OCI-LY7 (cell line): ENCODE data around the gene FNDC3B. TPM values are rescaled to one million over a fixed set of nuclear protein-coding genes. Genes with fewer than 3 reads are reported as not detected.

Source experiments
- BruUV-seq: library from RNA; stranded (reverse); fragments of 400-500 nt; replicated peaks from 2 replicates; lab custom pipeline; 2021; lab: Mats Ljungman, UMichigan
- CTCF ChIA-PET: fragments of 300-600 bp; sonication (Branson Sonifier 250); formaldehyde crosslinking; loops from one replicate; lab custom pipeline; 2022; ENCODE audit warnings: antibody characterized with exemption; ENCODE audit not compliant: unreplicated experiment; lab: Charles Lee
- POLR2A ChIA-PET: fragments of 300-600 bp; sonication (Branson Sonifier 250); formaldehyde crosslinking; loops from one replicate; lab custom pipeline; 2022; ENCODE audit warnings: antibody characterized with exemption; lab: Charles Lee
- DNase-seq: peaks from one replicate; pipeline ENCODE4 v3.0.0-alpha.2; 2015; ENCODE audit warnings: low spot score
- H2AFZ ChIP-seq: fragments of 200-600 bp; sonication (generic), shearing (Covaris generic); 2 replicates; pipeline ENCODE4 v1.6.1; 2014; ENCODE audit warnings: mild to moderate bottlenecking, antibody characterized with exemption, low read length, moderate library complexity
- H3K27ac ChIP-seq: fragments of 200-600 bp; sonication (generic); 2 replicates; pipeline ENCODE4 v1.5.1; 2014; ENCODE audit warnings: mixed run types, low read depth, mild to moderate bottlenecking, moderate library complexity, low read length, inconsistent platforms; ENCODE audit not compliant: poor library complexity, severe bottlenecking
- H3K36me3 ChIP-seq: fragments of 200-600 bp; sonication (generic); 2 replicates; pipeline ENCODE4 v1.6.1; 2014; ENCODE audit warnings: mild to moderate bottlenecking, antibody characterized with exemption, low read length, moderate library complexity, mixed read lengths; ENCODE audit not compliant: insufficient read depth
- H3K4me1 ChIP-seq: fragments of 200-600 bp; sonication (generic); 2 replicates; pipeline ENCODE4 v1.5.1; 2014; ENCODE audit warnings: mild to moderate bottlenecking, low read length; ENCODE audit not compliant: insufficient read depth, poor library complexity, severe bottlenecking
- H3K4me2 ChIP-seq: fragments of 200-600 bp; sonication (generic); 2 replicates; pipeline ENCODE4 v1.6.1; 2014; ENCODE audit warnings: mild to moderate bottlenecking, low read length
- H3K4me3 ChIP-seq: fragments of 200-600 bp; sonication (generic); 2 replicates; pipeline ENCODE4 v1.5.1; 2014; ENCODE audit warnings: mild to moderate bottlenecking, low read depth, low read length; ENCODE audit not compliant: poor library complexity, severe bottlenecking
- H3K79me2 ChIP-seq: fragments of 200-600 bp; sonication (generic); 2 replicates; pipeline ENCODE4 v1.6.1; 2016; ENCODE audit warnings: low read depth, mild to moderate bottlenecking, low read length, moderate library complexity, mixed read lengths; ENCODE audit not compliant: insufficient read depth
- H3K9me2 ChIP-seq: fragments of 200-600 bp; sonication (generic); 2 replicates; pipeline ENCODE4 v1.6.1; 2016; ENCODE audit warnings: mild to moderate bottlenecking, low read length, mixed read lengths; ENCODE audit not compliant: insufficient read depth
- H3K9me3 ChIP-seq: fragments of 200-600 bp; sonication (generic); 2 replicates; pipeline ENCODE4 v1.6.1; 2014; ENCODE audit warnings: mild to moderate bottlenecking, mixed run types, low read length, mixed read lengths
- H4K20me1 ChIP-seq: fragments of 200-600 bp; sonication (generic); 2 replicates; pipeline ENCODE4 v1.6.1; 2014; ENCODE audit warnings: mild to moderate bottlenecking, antibody characterized with exemption, low read length, moderate library complexity, mixed read lengths; ENCODE audit not compliant: insufficient read depth
- CTCF ChIP-seq: fragments of 200-600 bp; sonication (generic); conservative IDR thresholded peaks from 2 replicates; pipeline ENCODE4 v1.5.1; 2014; ENCODE audit warnings: mild to moderate bottlenecking, antibody characterized with exemption, low read length, moderate library complexity, mixed read lengths
- EZH2phosphoT487 ChIP-seq: fragments of 200-600 bp; sonication (generic); IDR thresholded peaks from 2 replicates; pipeline ENCODE4 v1.6.1; 2018; ENCODE audit warnings: low read depth, borderline replicate concordance, mild to moderate bottlenecking, mixed run types, antibody characterized with exemption, low read length, moderate library complexity, mixed read lengths
- intact Hi-C: fragments of 100-400 bp; cut with micrococcal nuclease; formaldehyde crosslinking; loops from one replicate; pipeline ENCODE4 v1.10.0; 2022; ENCODE audit not compliant: unreplicated experiment
- total RNA-seq, 2 experiments: library from RNA; depleted of rRNA in 1 of 2; stranded (reverse); fragments of >200 nt in 1 of 2; shearing (Covaris generic) in 1 of 2; gene quantifications; 2 replicates each; pipeline ENCODE4 v1.2.3, GENCODE V29; 2014 to 2022

FNDC3B gene
- total RNA-seq, 2 experiments from 2014 or later, result 23.3 to 28.5 TPM

- DNase-seq, result no peak
- no peak overlapping the region for H3K27ac ChIP-seq
- H3K36me3 ChIP-seq, result no peaks in the 10 kb centered on the region
- CTCF ChIA-PET, result no interaction called here
- no TSS peak for BruUV-seq
- no peaks in the 10 kb centered on the region; the same call in 1 of the 2 replicates for H3K9me3 ChIP-seq
- no peaks in the 10 kb centered on the region for H4K20me1 ChIP-seq
- POLR2A ChIA-PET, result interaction anchor here (0.6 to 0.9 kb wide), 5 partner anchors 8 to 104 kb away, joined by 3 to 5 read pairs (median 4); no protein-coding TSS in a partner anchor
- no peaks in the 10 kb centered on the region for H3K79me2 ChIP-seq
- no peak overlapping the region for H2AFZ ChIP-seq
- peaks cover 41% of the 10 kb centered on the region for H3K4me1 ChIP-seq
- no peaks in the 10 kb centered on the region for H3K9me2 ChIP-seq
- H3K4me3 ChIP-seq, result no peak overlapping the region
- no peak for TF ChIP-seq EZH2phosphoT487
- TF ChIP-seq CTCF, result no peak
- intact Hi-C loops, result no loop called here
- no peak overlapping the region for H3K4me2 ChIP-seq
These were observed 107.9 kb downstream of the FNDC3B start for GRCh38 chr3:172147113-172147818.

- H3K27ac ChIP-seq, result no peak overlapping the region
- no peaks in the 10 kb centered on the region for H3K79me2 ChIP-seq
These were observed 108.9 kb downstream of the FNDC3B start for GRCh38 chr3:172148241-172148640.

More at GRCh38 chr3:172148241-172148640, 108.9 kb downstream of the FNDC3B start:
- 0 out of 2 replicates have a peak overlapping the region, but pooled peaks have one; percentile 13 for H3K4me2 ChIP-seq
- no peaks in the 10 kb centered on the region for H3K9me2 ChIP-seq
- no peak overlapping the region for H2AFZ ChIP-seq
- intact Hi-C loops, result no loop called here
- TF ChIP-seq EZH2phosphoT487, result no peak
- no peak for TF ChIP-seq CTCF
- no peaks in the 10 kb centered on the region for H4K20me1 ChIP-seq
- H3K36me3 ChIP-seq, result no peaks in the 10 kb centered on the region
- H3K9me3 ChIP-seq, result no peaks in the 10 kb centered on the region; the same call in 1 of the 2 replicates
- H3K4me3 ChIP-seq, result no peak overlapping the region
- CTCF ChIA-PET, result no interaction called here
- POLR2A ChIA-PET, result interaction anchor here (0.7 to 1.1 kb wide), 4 partner anchors 9 to 105 kb away, joined by 3 to 5 read pairs (median 4); no protein-coding TSS in a partner anchor
- peaks cover 41% of the 10 kb centered on the region for H3K4me1 ChIP-seq
- DNase-seq, result no peak
- no TSS peak for BruUV-seq
